Gastroesophageal sphincter (tissue), 4 donors: ENCODE measurements around the gene MADD. TPM values are rescaled to one million over a fixed set of nuclear protein-coding genes. Genes with fewer than 3 reads are reported as not detected.

Experiments used
- ATAC-seq: fragments of 150-250 bp; one replicate; pipeline ENCODE4 v1.9.1; 2016; ENCODE audit warnings: mild to moderate bottlenecking, moderate library complexity
- H3K27ac ChIP-seq, 4 donors: fragments of 200-600 bp; sonication (generic) in 3 of 4; 1 replicate in 3 of 4; 2 replicates in 1 of 4; pipeline ENCODE4 v1.5.1; 2016 to 2019
- H3K27me3 ChIP-seq: fragments of 200-600 bp; sonication (generic); one replicate; pipeline ENCODE4 v1.5.1; 2019
- H3K36me3 ChIP-seq, 2 donors: fragments of 200-600 bp; sonication (generic); one replicate each; pipeline ENCODE4 v1.5.1; 2019; ENCODE audit warnings: control low read depth in 1 of 2
- H3K4me1 ChIP-seq, 3 donors: fragments of 200-600 bp; sonication (generic); 1 replicate in 2 of 3; 2 replicates in 1 of 3; pipeline ENCODE4 v1.5.1; 2016 to 2019; ENCODE audit warnings: control low read depth in 2 of 3
- H3K4me3 ChIP-seq, 2 donors: fragments of 200-600 bp; sonication (generic); one replicate each; pipeline ENCODE4 v1.5.1; 2019; ENCODE audit warnings: mild to moderate bottlenecking in 1 of 2, moderate library complexity in 1 of 2
- H3K9me3 ChIP-seq, 3 donors: fragments of 200-600 bp; sonication (generic); one replicate each; pipeline ENCODE4 v1.5.1; 2017 to 2019; ENCODE audit warnings: control low read depth in 2 of 3
- EP300 ChIP-seq: sonication (generic); formaldehyde crosslinking; IDR thresholded peaks from one replicate; pipeline ENCODE4 v1.6.1; 2017; ENCODE audit warnings: antibody characterized with exemption, mild to moderate bottlenecking
- POLR2A ChIP-seq, 2 donors: fragments of 450-650 bp; IDR thresholded peaks; one replicate each; pipeline ENCODE4 v1.6.1; 2017; ENCODE audit warnings: antibody characterized with exemption in 2 of 2, mild to moderate bottlenecking in 2 of 2, moderate library complexity in 1 of 2
- POLR2AphosphoS5 ChIP-seq: sonication (generic); formaldehyde crosslinking; IDR thresholded peaks from one replicate; pipeline ENCODE4 v1.6.1; 2017; ENCODE audit warnings: antibody characterized with exemption
- WGBS, 2 donors: methylation state at CpG; one replicate each; pipeline ENCODE4 v1.1.5; 2018; ENCODE audit warnings: low coverage in 1 of 2; 5-methylcytosine and 5-hydroxymethylcytosine counted together
- total RNA-seq, 4 donors: library from RNA; depleted of rRNA; stranded (reverse); fragments of >200 nt; gene quantifications; one replicate each; pipeline ENCODE4 v1.1.0, GENCODE V29; 2016
- TF ChIP-seq, protein P1 (sequence below), 4 experiments: fragments of 200-600 bp in 2 of 4; fragments of 450-650 bp in 2 of 4; sonication (generic) in 1 of 4; IDR thresholded peaks; one replicate each; pipeline ENCODE4 v1.5.1; 2017 to 2019; ENCODE audit warnings: antibody characterized with exemption in 4 of 4, mild to moderate bottlenecking in 2 of 4, moderate library complexity in 2 of 4

Gene MADD
- total RNA-seq, 4 donors from 2014 or later = 23.7 to 33.9 (median 29.4) TPM

GRCh38 chr11:47379317-47379716, 109.4 kb downstream of the MADD start:
- H3K27ac ChIP-seq = no peak overlapping the region
- H3K27me3 ChIP-seq = no peaks in the 10 kb centered on the region
- no peaks in the 10 kb centered on the region for H3K36me3 ChIP-seq
- H3K4me1 ChIP-seq = peaks cover 0 to under 1% (median 0%) of the 10 kb centered on the region in 3 donors
- H3K4me3 ChIP-seq = no peak overlapping the region
- no peak for ATAC-seq
- 69 to 81% methylated on average over 2 of the region's 2 CpGs for WGBS, 2 donors
- TF ChIP-seq POLR2A (IDR thresholded peaks at IDR 0.05) = no peak
- TF ChIP-seq POLR2AphosphoS5 = no peak
- TF ChIP-seq, protein P1, sequence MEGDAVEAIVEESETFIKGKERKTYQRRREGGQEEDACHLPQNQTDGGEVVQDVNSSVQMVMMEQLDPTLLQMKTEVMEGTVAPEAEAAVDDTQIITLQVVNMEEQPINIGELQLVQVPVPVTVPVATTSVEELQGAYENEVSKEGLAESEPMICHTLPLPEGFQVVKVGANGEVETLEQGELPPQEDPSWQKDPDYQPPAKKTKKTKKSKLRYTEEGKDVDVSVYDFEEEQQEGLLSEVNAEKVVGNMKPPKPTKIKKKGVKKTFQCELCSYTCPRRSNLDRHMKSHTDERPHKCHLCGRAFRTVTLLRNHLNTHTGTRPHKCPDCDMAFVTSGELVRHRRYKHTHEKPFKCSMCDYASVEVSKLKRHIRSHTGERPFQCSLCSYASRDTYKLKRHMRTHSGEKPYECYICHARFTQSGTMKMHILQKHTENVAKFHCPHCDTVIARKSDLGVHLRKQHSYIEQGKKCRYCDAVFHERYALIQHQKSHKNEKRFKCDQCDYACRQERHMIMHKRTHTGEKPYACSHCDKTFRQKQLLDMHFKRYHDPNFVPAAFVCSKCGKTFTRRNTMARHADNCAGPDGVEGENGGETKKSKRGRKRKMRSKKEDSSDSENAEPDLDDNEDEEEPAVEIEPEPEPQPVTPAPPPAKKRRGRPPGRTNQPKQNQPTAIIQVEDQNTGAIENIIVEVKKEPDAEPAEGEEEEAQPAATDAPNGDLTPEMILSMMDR (IDR thresholded peaks at IDR 0.05) = no peak
- no peak for TF ChIP-seq EP300
- H3K9me3 ChIP-seq = no peaks in the 10 kb centered on the region

Other genes starting within 250 kb of the MADD start
- gene ARFGAP2, start 93.3 kb upstream of the MADD start, total RNA-seq = 100 to 1,000 TPM; 127 to 223 (median 198) TPM
- gene PACSIN3, start 83.7 kb upstream of the MADD start, total RNA-seq = 10 to 100 TPM; 61.3 to 74.9 (median 65.3) TPM
- gene DDB2, start 55.2 kb upstream of the MADD start, total RNA-seq = 10 to 100 TPM; 18.6 to 44.2 (median 28.0) TPM
- gene ACP2, start 21.3 kb upstream of the MADD start, total RNA-seq = 10 to 100 TPM; 21.0 to 46.0 (median 32.0) TPM
- 10 to 100 TPM; 14.5 to 21.0 (median 16.1) TPM for gene NR1H3, start 12.1 kb upstream of the MADD start, total RNA-seq
- gene MYBPC3, start 82.6 kb downstream of the MADD start, total RNA-seq = under 1 TPM in 2 of 4 donors, not detected in 2; 0.12 to 0.13 TPM
- 10 to 100 TPM in 3 of 4 donors, 1 to 10 TPM in 1; 4.2 to 32.4 (median 14.7) TPM for gene SPI1, start 108.4 kb downstream of the MADD start, total RNA-seq
- 100 to 1,000 TPM in 1 of 4 donors, 10 to 100 TPM in 3; 68.8 to 218 (median 78.9) TPM for gene SLC39A13, start 138.5 kb downstream of the MADD start, total RNA-seq
- 100 to 1,000 TPM; 169 to 194 (median 179) TPM for gene PSMC3, start 156.3 kb downstream of the MADD start, total RNA-seq
- gene RAPSN, start 179.0 kb downstream of the MADD start, total RNA-seq = under 1 TPM in 2 of 4 donors, not detected in 2; 0.23 to 0.27 TPM